Astrocyte (in vitro differentiated cells and primary cell): ENCODE measurements around the gene ACTN1. TPM values are rescaled to one million over a fixed set of nuclear protein-coding genes. Genes with fewer than 3 reads are reported as not detected.

Experiments used
- DNase-seq: peaks from one replicate; pipeline ENCODE4 v3.0.0-alpha.2; 2010; ENCODE audit warnings: low read depth
- FAIRE-seq: peaks from 2 replicates; lab custom pipeline; 2011; peaks lifted over from hg19 to GRCh38; lab: Jason Lieb, UNC
- H2AFZ ChIP-seq: 2 replicates; pipeline ENCODE4 v1.6.0; 2012; ENCODE audit warnings: low read depth, low read length, inconsistent platforms
- H3K27ac ChIP-seq: 2 replicates; pipeline ENCODE4 v1.5.1; 2011; ENCODE audit warnings: low read depth, low read length, inconsistent platforms
- H3K27me3 ChIP-seq: 2 replicates; pipeline ENCODE4 v1.6.0; 2011; ENCODE audit warnings: low read length, inconsistent platforms; ENCODE audit not compliant: insufficient read depth
- H3K36me3 ChIP-seq: 2 replicates; pipeline ENCODE4 v1.5.1; 2011; ENCODE audit warnings: low read length, inconsistent platforms; ENCODE audit not compliant: insufficient read depth
- H3K4me1 ChIP-seq: 2 replicates; pipeline ENCODE4 v1.5.1; 2011; ENCODE audit warnings: low read length, inconsistent platforms; ENCODE audit not compliant: insufficient read depth
- H3K4me2 ChIP-seq: 2 replicates; pipeline ENCODE4 v1.6.0; 2012; ENCODE audit warnings: low read length, inconsistent platforms
- H3K4me3 ChIP-seq: 2 replicates; pipeline ENCODE4 v1.5.1; 2011; ENCODE audit warnings: low read depth, mild to moderate bottlenecking, low read length, inconsistent platforms; ENCODE audit not compliant: insufficient read depth
- H3K79me2 ChIP-seq: 2 replicates; pipeline ENCODE4 v1.6.0; 2012; ENCODE audit warnings: mild to moderate bottlenecking, low read length, inconsistent platforms; ENCODE audit not compliant: insufficient read depth
- H3K9ac ChIP-seq: 2 replicates; pipeline ENCODE4 v1.6.0; 2012; ENCODE audit warnings: mild to moderate bottlenecking, low read length, inconsistent platforms
- H3K9me3 ChIP-seq: 2 replicates; pipeline ENCODE4 v1.5.1; 2012; ENCODE audit warnings: low read depth, mild to moderate bottlenecking, low read length, inconsistent platforms; ENCODE audit not compliant: insufficient read depth
- H4K20me1 ChIP-seq: 2 replicates; pipeline ENCODE4 v1.6.0; 2012; ENCODE audit warnings: low read length, inconsistent platforms; ENCODE audit not compliant: insufficient read depth
- H3K27ac Mint-ChIP-seq: one replicate; pipeline ENCODE4 v1.8.0; 2021; ENCODE audit warnings: mild to moderate bottlenecking, mixed read lengths; ENCODE audit not compliant: unreplicated experiment
- H3K27me3 Mint-ChIP-seq: one replicate; pipeline ENCODE4 v1.8.0; 2021; ENCODE audit warnings: low read depth, mixed read lengths; ENCODE audit not compliant: unreplicated experiment
- H3K36me3 Mint-ChIP-seq: one replicate; pipeline ENCODE4 v1.8.0; 2021; ENCODE audit warnings: low read depth, mixed read lengths; ENCODE audit not compliant: unreplicated experiment
- H3K4me1 Mint-ChIP-seq: one replicate; pipeline ENCODE4 v1.8.0; 2021; ENCODE audit warnings: low read depth, mixed read lengths; ENCODE audit not compliant: unreplicated experiment
- H3K4me3 Mint-ChIP-seq: one replicate; pipeline ENCODE4 v1.8.0; 2021; ENCODE audit warnings: mild to moderate bottlenecking, moderate library complexity, mixed read lengths; ENCODE audit not compliant: unreplicated experiment
- H3K9me3 Mint-ChIP-seq: one replicate; pipeline ENCODE4 v1.8.0; 2021; ENCODE audit warnings: mild to moderate bottlenecking, mixed read lengths; ENCODE audit not compliant: unreplicated experiment
- EZH2 ChIP-seq: IDR thresholded peaks from 2 replicates; pipeline ENCODE4 v1.6.1; 2012; ENCODE audit warnings: mild to moderate bottlenecking, low read length, inconsistent platforms; ENCODE audit not compliant: insufficient read depth
- total RNA-seq: library from RNA; stranded (reverse); gene quantifications from 2 replicates; pipeline ENCODE4 v1.2.1, GENCODE V29; 2021
- TF ChIP-seq, protein P1 (sequence below): IDR thresholded peaks from 2 replicates; pipeline ENCODE4 v1.5.1; 2011; ENCODE audit warnings: low read depth, mild to moderate bottlenecking, inconsistent platforms, low read length, moderate library complexity; ENCODE audit not compliant: insufficient read depth

The ACTN1 gene
- total RNA-seq, 1 donor from 2014 or later, result 1,163 TPM

DNA sequence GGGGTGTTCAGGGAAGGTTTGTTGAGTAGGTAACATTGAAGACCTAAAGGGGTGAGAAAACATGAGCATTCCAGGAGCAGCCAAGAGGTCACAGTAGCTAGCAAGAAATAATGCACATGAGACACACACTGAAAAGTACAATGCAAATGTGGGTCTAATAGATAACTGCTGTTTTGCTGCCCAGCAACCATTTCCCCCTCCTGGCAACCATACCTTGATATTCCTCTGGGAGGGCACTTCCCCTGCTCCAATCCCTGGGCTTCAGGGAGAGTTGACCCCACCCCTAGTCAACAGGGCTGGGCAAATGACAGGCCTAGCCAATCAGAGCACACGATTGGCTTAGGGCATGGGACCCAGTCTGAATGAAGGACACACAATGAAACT, 8.5 kb upstream of the ACTN1 start:
- Histone ChIP-seq H3K4me3 (no peak overlapping the region), H3K27ac (no peak overlapping the region), H3K36me3 (no peaks in the 10 kb centered on the region), H2AFZ (no peak overlapping the region), H3K4me1 (peaks cover 4% of the 10 kb centered on the region), H3K9ac (no peak overlapping the region), H3K27me3 (no peaks in the 10 kb centered on the region), H4K20me1 (no peaks in the 10 kb centered on the region), H3K4me2 (no peak overlapping the region), H3K9me3 (no peaks in the 10 kb centered on the region), H3K79me2 (no peaks in the 10 kb centered on the region)
- peaks cover 26% of the 10 kb centered on the region for H3K4me1 Mint-ChIP-seq
- no peak for DNase-seq
- no peak overlapping the region for H3K27ac Mint-ChIP-seq
- TF ChIP-seq, protein P1, sequence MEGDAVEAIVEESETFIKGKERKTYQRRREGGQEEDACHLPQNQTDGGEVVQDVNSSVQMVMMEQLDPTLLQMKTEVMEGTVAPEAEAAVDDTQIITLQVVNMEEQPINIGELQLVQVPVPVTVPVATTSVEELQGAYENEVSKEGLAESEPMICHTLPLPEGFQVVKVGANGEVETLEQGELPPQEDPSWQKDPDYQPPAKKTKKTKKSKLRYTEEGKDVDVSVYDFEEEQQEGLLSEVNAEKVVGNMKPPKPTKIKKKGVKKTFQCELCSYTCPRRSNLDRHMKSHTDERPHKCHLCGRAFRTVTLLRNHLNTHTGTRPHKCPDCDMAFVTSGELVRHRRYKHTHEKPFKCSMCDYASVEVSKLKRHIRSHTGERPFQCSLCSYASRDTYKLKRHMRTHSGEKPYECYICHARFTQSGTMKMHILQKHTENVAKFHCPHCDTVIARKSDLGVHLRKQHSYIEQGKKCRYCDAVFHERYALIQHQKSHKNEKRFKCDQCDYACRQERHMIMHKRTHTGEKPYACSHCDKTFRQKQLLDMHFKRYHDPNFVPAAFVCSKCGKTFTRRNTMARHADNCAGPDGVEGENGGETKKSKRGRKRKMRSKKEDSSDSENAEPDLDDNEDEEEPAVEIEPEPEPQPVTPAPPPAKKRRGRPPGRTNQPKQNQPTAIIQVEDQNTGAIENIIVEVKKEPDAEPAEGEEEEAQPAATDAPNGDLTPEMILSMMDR, result no peak
- no peak for TF ChIP-seq EZH2
- no peak overlapping the region for H3K4me3 Mint-ChIP-seq
- H3K27me3 Mint-ChIP-seq, result peaks cover 3% of the 10 kb centered on the region
- peaks cover 1% of the 10 kb centered on the region for H3K36me3 Mint-ChIP-seq
- peaks cover 2% of the 10 kb centered on the region for H3K9me3 Mint-ChIP-seq
- FAIRE-seq, result no peak

DNA sequence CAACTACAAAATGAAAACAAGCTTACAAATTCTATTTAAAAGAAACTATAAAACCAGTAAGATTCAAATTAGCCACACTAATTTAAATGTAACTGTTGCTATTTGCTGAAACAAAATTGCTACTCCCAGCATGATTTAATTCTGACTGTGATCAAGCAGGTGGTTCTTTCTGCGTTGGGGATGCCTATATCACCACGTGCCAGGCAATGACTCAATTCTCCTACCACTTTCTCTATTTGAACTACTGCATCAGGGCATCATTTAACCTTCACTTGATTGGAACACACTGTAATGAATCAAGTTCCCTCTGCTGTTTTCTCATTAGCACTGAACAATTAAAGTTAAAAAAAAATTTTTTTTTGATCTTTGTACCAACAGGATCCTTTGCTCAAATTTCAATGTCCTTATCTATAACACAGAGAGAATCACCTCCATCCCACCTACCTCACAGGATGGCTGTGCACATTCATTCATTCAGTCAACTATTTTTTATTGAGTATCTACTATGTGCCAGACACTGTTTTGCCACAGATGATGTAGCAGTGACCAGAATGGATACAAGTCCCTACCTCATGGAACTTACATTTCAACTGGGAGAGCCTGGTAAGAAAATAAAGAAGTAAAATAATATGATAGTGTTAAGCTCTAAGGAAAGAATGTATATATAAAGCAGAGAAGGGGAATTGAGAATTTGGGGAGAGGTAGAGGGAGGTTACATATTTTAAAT, 8.0 kb upstream of the ACTN1 start:
- no peak overlapping the region for H3K4me2 ChIP-seq
- Mint-ChIP-seq H3K9me3 (peaks cover 2% of the 10 kb centered on the region), H3K27ac (no peak overlapping the region), H3K4me3 (no peak overlapping the region), H3K36me3 (peaks cover 1% of the 10 kb centered on the region), H3K27me3 (peaks cover 2% of the 10 kb centered on the region), H3K4me1 (peaks cover 30% of the 10 kb centered on the region)
- H3K27ac ChIP-seq, result no peak overlapping the region
- no peak for DNase-seq
- no peak for TF ChIP-seq EZH2
- TF ChIP-seq, protein P1, result no peak
- H4K20me1 ChIP-seq, result no peaks in the 10 kb centered on the region
- no peaks in the 10 kb centered on the region for H3K36me3 ChIP-seq
- peaks cover 8% of the 10 kb centered on the region for H3K4me1 ChIP-seq
- H3K4me3 ChIP-seq, result no peak overlapping the region
- no peak overlapping the region for H3K9ac ChIP-seq
- no peak overlapping the region for H2AFZ ChIP-seq
- H3K79me2 ChIP-seq, result no peaks in the 10 kb centered on the region
- no peak for FAIRE-seq
- H3K27me3 ChIP-seq, result no peaks in the 10 kb centered on the region
- no peaks in the 10 kb centered on the region for H3K9me3 ChIP-seq

DNA sequence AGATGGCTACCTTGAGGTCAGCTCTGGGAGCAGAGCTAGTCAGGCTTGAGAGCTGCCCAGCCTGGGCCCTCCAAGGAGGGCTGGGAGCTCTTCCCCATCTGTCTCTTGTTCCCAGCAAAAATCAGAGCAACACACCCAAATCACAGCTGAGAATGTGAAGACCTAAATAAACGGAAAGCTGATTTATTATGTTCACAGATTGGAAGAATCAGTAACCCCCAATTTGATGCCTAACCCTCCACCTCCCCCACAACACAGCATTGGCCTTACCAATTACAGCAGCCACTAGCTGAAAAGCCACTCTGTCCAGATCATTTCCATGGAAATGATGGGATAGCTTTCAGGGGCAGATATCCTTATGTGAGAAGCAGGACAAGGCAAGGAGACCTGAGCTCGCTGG, 7.1 kb upstream of the ACTN1 start:
- FAIRE-seq (no peak), DNase-seq (no peak)
- Histone ChIP-seq H3K4me2 (no peak overlapping the region), H2AFZ (no peak overlapping the region), H3K9me3 (no peaks in the 10 kb centered on the region), H3K4me3 (no peak overlapping the region), H4K20me1 (no peaks in the 10 kb centered on the region), H3K27me3 (no peaks in the 10 kb centered on the region), H3K4me1 (peaks cover 16% of the 10 kb centered on the region), H3K36me3 (no peaks in the 10 kb centered on the region), H3K9ac (no peak overlapping the region), H3K79me2 (peaks cover 1% of the 10 kb centered on the region), H3K27ac (no peak overlapping the region)
- Mint-ChIP-seq H3K27ac (no peak overlapping the region), H3K36me3 (peaks cover 1% of the 10 kb centered on the region), H3K9me3 (peaks cover 2% of the 10 kb centered on the region), H3K4me1 (peaks cover 38% of the 10 kb centered on the region), H3K27me3 (no peaks in the 10 kb centered on the region), H3K4me3 (peak overlapping the region; percentile 17)
- TF ChIP-seq EZH2, result no peak
- TF ChIP-seq, protein P1, result no peak
